GM19193 (cell line): ENCODE data around the gene TRERF1.

Source experiments
- POLR2A ChIP-seq: IDR thresholded peaks from 4 replicates; pipeline ENCODE4 v1.6.1; 2011; ENCODE audit not compliant: insufficient read depth, insufficient read length; ENCODE audit errors: extremely low read depth

TRERF1 gene

GRCh38 chr6:42394881-42395620, 56.7 kb downstream of the TRERF1 start:
- no peak for TF ChIP-seq POLR2A

- no peak for TF ChIP-seq POLR2A
Measured at GRCh38 chr6:42394151-42394550, 57.6 kb downstream of the TRERF1 start.

GRCh38 chr6:42393339-42393738, 58.4 kb downstream of the TRERF1 start:
- TF ChIP-seq POLR2A: no peak

DNA sequence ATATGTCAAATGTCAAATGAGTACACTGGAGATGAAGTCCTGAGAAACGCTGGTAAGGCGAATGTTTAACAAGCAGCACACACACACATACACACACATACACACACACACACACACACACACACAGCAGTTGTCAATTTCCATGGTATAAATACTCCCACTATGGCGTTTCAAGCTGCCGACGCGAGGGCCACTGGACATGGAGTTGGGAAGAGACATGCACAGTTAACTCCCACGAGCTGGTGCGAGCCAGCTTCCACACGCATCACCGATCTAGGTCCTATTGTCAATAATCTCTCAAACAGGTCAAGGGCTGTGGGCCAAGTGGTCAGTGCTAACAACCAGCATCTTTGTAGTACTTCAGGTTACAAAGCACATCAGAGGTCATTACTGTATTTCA, 58.9 kb downstream of the TRERF1 start:
- TF ChIP-seq POLR2A: no peak

GRCh38 chr6:42391441-42391840, 60.3 kb downstream of the TRERF1 start:
- no peak for TF ChIP-seq POLR2A

DNA sequence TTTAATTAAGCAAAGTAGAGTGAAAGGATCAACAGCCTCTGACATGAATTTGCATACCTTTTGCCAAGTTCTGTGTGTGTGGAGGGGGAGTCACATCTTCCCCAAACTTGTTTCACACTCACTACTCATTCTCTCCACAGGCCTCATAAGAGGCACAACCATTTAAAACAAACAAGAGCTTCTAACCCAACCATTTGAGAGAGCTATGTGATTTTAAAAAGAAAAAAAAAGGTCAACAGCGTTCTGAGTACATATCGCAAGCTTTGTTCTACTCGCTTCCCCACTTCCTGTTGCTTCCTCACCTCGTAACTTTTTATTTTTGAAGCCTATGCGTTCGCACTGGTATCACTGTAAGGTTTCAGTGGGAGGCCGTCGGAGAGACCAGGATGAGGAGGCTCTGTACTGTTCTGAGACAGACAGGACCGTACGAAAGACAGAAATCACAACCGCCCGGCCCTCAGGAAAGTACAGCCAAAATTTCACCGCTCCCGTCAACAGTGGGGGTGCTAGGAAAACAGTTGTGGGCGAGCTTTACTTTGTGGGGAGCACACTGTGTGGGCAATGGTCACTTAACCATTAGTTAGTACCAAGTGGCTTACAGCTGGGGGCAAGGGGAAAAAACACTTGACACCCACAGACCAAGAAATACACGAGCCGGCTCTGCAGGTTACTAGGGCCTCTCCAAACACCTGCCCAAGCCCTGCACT, 61.3 kb downstream of the TRERF1 start:
- no peak for TF ChIP-seq POLR2A

- no peak for TF ChIP-seq POLR2A
Measured at GRCh38 chr6:42389736-42390135, 62.0 kb downstream of the TRERF1 start.

GRCh38 chr6:42388046-42388445, 63.7 kb downstream of the TRERF1 start:
- TF ChIP-seq POLR2A: no peak

DNA sequence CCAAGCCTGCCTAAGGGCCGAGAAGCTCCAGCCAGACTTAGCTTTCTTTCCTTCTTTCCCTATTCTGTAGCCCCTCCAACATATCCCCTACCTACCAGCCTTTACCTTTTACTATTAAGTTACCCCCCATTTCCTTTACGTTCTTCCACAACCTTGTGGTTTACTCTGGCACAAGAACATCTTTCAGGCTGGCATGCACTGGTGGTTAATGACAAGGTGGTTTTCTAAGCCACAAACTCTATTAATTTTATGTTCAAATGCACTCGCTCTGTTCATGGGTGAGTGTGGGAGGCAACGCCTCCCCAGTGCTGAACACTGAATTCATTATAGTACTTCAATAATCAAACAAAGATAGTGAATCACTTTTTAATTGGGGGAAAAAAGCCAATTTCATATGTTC, 64.4 kb downstream of the TRERF1 start:
- no peak for TF ChIP-seq POLR2A

GRCh38 chr6:42385339-42385738, 66.4 kb downstream of the TRERF1 start:
- TF ChIP-seq POLR2A: no peak

DNA sequence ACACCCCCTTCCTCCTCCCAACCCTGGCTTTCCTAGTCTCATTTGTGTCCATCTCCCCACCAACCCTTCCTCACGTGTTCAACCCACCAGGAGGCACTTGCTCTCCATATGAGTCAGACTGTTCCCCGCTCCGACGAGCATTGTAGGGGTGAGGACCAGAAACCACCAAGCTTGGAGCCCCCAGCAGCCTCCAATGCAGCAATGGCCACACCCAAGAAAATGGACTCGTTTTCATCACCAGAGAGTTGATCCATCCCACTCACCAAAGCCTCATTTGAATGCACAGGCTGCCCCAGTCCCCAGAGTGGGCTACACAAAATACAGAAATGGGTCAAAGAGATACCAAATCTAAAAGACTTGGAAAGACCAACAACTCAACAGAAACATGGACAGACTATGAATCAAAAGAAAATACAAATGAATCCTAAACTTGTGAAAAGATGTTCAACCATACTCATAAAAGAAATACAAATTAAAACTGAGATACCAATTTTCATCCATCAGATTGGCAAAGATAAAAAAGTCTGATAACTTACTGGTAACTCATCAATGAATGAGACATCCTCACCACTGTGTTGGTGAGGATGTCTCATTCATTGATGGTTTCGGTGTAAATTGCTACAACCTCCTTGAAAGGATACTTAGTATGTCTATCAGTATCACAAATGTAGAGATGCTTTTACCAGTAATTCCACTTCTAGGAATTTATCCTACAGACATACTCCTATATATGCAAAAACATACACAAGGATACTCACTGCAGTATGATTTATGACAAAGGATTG, 68.1 kb downstream of the TRERF1 start:
- no peak for TF ChIP-seq POLR2A

DNA sequence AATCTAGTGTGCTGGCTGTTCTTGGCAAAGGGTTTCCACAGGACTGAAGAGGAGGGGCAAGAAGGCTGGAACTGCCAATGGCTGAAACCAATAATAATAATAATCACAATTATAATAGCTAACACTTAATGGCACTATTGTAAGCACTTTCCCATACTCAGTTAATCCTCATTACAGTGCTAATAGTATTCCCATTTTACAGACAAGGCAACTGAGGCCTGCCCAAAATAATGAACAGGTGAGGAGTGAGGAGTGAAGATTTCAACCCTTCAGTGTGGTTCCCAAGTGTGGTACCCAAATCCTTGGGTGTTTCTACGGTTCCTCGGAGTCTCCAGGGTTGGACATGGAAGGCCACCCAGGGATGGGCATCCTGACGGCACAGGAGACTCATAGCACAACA, 69.9 kb downstream of the TRERF1 start:
- no peak for TF ChIP-seq POLR2A

GRCh38 chr6:42380228-42380979, 71.3 kb downstream of the TRERF1 start:
- TF ChIP-seq POLR2A: no peak

- TF ChIP-seq POLR2A: no peak
Measured at GRCh38 chr6:42378536-42378935, 73.2 kb downstream of the TRERF1 start.

DNA sequence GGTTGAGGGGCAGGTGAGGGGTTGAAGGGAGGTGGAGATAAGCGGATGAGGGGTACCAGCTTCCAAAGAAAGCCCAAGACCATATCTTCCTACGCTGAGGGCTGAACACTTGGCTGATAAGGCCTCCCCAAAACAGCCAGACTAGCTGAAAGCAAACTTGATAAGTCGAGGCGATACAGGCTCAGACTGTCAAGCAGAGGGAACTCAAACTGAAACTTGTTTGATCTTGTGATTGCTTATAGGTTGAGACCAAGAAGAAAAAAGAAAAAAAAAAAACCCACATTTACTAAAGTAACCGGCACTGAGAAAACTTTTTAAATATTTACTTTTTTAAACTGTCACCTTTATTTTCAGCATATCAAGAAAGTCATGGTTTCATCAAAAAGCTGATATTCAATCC, 73.6 kb downstream of the TRERF1 start:
- TF ChIP-seq POLR2A: no peak

DNA sequence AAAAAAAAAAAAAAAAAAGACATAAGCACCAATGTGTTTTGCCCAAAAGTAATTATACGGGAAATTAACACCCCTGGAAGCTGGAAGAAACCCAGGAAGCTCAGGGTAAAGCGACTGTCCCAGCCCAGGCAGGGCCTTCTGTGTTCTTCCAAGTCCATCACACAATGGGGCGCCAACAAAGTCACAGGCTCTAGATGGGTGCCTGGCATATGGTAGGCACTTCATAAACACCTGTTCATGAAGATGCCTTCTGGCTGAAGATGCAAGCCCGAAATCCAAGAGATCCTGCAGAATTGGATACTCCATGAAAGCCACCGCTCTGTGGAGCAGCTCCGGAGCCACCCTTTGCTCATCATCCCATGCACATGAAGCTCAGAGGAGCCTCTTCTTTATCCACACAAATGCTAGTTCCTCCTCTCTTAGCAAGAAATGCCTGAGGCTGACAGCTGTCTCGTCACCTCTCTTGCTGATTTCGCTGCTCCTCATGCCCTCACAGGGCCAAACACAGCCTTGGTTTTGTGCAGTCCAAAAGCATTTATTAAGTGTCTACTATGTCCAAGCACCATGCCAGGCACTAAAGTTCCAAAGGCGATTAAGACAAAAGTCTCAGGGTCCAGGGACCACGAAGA, 76.6 kb downstream of the TRERF1 start:
- no peak for TF ChIP-seq POLR2A
